HuH-7 (cell line): Measurements from ENCODE around the gene GCNT4.
A peak's percentile ranks its signal among the peaks of the same experiment; 100 is the strongest.

Experiments
- DNase-seq: peaks from one replicate; pipeline ENCODE4 v3.0.0; 2011; ENCODE audit warnings: low spot score

Gene GCNT4

DNA sequence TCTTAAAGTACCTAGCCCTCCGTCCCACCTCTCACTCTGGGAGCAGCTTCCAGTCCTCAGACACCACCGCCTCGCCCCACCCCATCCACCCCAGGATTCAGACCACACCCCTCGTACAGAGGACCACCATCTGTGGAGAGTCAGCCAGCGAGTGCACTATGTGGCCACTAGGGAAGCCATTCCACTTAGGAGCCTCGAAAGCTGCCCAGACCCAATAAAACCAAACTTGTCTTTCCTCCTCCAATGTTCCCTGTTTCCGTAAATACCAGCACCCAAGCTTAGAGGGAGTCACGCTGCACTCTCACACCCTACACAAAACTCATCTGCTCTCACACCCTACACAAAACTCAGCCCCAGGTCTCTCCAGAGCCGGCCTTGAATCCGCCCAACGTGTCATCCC, 1.9 kb downstream of the GCNT4 start:
- DNase-seq: peak; percentile 56

DNA sequence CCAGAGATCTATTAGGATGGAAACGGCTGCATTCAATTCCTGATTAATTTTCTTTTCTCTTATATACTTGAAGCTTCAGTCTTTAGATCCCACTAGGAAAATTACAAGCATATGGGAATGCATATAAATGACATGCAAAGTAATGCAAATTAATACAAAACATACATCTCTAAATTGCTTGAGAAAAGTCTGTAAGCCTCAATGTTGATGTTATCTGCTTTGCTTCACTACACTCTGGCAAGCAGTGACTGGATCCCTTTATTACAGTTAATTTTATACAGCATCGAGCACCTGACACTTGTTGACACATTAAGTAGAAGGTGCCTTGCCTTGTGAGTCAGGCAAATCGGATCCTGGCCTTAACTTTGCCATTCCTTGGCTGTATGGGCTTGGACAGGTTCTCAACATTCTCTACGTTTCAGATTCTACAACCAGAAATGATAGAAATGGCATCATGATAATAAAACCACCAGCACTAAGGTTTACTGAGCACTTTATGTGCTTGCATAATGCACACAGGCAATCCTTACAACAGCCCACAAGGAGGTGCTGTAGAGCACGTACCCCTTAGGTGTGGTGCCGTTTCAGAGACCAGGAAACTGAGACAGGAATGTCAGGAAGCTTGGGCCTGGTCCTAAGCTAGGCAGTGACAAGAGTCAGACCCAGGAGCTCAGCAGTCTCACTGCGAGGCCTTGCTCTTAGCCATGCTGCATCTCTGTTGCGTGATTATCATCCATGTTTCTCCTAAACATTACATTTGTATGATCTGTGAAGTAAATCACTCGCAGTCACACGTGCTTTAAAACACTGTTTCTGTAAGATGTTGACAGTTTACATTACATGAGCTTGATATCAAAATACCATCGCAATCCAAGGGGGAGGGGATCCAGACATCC, 2.7 kb downstream of the GCNT4 start:
- peak; percentile 58 for DNase-seq

DNA sequence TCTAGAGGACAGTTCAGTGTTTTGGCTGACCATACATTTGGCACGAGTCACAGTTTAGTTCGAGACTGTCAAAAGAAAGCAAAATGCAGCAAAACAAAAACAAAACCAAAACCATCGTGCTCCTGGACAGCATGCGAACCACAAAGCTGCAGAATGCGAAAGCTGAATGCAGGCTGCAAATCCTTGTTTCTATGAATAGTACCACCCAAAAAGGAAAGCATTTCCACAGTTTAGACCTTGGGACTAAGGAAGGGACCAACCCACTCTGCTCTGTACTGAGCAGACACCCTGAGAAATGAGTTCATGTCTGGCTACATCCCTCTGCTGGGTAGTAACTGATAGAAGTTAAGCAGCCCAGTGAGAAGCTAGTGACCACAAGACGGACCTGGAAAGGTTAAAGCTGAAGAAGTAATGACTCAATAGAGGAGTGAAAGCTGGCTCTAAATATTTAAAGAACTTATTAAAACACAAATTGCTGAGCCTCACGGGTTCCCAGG, 3.9 kb downstream of the GCNT4 start:
- DNase-seq: no peak

DNA sequence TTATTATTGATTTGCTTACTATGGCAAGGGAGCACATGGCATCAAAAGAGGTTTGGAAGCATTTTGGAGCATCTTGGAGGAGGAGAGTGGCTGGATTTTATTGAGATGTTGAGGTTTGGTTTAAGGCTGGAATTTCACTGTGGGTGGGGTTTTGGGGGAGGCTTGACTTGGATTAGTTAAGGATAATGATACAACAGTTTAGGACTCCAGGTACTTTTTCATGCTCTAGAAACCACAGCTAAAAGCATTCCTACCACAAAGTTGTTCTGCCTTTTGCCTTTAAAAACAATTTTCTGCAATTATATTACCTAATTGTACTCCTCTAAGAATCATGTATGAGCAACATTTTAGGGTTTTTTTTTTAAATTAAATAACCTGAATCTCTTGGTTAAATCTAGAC, 5.0 kb downstream of the GCNT4 start:
- no peak for DNase-seq

DNA sequence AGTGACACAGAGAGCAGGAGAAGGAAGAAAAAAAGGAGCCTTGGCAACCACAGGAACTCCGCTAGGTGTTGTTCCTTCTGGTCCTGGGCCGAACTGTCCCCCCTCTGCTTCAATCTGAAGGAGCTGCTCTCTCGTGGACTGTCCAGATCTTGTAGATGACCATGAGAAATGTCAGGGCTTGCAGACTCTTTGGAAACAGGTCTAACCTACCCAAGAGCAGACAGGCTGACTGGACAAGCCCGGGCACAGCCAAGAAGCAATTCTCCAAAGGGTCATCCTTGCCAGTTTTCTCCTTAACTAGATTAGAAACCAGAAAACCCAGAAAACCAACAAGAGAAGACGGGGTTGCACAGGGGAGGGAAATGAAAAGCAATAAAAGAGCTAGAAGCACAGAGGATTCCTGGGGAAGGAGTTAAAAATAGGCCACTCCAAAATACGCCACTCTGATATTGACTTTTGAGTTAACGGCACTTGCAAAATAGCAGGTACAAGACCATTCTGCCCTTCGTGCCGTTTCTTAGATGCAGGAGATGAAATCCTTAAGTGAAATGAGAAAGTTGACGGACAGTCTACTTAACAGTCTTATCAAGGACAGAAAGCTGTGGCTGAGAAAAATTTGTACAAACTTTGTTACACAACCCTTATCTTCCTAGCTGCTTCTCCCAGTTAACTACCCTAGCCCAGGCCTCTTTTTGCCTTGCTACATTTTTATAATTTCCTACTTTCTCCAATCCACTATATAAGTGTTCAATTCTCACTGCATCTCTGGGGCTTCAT, 5.8 kb downstream of the GCNT4 start:
- DNase-seq: no peak

DNA sequence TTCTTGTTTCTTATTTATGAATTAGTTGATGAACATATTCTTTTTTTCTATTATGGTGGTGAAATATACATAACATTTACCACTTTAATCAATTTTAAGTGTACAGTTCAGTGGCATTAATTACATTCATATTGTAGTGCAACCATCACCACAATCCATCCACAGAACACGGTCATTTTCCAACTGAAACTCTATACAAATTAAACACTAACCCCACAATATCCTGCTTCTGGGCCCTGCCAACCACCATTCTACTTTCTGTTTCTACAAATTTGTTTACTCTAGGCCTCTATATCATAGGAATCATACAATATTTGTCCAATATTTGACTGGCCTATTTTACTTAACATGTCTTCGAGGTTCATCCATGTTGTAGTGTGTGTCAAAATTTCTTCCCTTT, 7.3 kb downstream of the GCNT4 start:
- no peak for DNase-seq

DNA sequence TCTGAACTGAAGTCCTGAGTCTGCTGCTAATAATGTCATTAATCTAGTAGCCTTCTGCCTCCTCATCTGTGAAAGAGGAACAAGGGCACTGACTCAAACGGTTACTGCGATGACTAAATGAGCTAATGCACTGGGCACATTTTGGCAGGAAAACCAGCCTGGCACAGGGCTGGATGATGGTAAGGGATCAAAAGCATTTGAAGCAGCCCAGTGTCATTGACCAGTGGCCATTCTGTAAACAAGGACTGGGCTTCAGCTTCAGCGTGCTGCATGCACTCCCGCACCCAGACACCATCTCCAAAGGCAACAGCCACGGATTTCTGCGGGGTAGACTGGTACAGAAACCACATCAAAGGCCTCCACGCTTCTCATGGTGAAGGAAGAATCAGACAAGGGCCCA, 8.0 kb downstream of the GCNT4 start:
- DNase-seq: no peak

DNA sequence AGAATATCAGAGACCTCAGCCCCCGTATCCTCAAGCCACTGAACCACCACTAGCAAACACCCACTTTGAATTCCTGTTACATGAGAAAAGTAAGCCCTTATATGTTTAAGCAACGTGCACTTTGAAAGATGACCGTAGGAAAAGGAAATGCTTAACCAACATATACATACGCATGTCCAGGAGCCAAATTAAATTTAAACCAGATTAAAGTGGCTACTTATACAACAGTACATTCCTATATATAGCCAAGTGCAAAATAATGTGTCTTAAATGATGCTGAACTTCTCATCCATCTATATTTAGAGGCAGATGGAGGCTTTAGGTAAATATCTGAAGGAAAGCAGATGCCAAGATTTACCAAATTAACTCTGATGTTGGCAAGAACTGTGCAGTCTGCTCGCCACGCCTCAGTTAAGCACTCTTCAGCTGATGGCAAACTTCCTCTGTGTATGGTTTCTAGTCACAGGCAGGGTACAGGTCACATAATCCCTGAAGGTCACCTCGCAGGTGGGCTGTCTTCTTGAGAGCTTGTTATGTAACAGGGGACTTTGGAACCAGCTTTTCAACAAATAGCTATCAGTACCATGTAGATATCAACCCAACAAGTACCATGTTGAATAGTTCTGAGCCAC, 8.6 kb downstream of the GCNT4 start:
- DNase-seq: no peak

DNA sequence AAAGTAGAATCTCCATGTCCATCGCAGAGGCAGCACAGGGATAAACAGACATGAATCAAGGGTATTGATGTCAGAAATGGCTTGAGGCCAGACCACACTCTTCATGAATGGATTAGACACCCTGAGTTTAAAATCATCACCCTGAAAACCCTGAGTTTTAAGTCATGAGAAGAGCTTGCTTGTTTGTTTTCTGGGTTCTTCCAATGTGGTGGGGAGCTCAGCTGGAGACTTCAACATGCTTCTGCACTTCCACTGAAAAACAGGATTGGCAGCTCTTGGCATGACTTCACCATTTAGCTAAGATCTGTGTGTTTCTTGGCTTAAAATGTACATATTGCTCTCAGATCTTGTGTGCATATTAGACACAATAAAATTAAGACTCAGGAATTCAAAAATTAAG, 9.8 kb downstream of the GCNT4 start:
- DNase-seq: no peak

DNA sequence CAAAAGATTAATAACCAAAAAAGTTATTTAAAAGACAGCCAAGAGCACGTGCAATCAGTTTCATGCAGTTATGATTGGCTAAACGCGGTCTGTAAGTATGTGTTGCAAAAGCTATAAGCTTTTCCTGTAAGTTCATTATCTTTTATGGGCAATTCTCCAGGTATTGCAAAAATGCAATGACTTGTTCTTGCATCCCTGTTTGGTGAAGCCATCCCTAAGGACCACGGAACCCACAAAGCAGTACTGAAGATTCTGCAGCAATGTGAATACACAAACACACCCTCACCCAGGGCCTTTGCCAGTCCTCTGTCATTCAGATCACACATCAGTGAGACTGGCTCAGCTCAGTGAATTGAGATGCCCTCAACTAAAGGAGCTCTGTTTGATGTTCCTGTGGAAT, 11.4 kb downstream of the GCNT4 start:
- DNase-seq: no peak

DNA sequence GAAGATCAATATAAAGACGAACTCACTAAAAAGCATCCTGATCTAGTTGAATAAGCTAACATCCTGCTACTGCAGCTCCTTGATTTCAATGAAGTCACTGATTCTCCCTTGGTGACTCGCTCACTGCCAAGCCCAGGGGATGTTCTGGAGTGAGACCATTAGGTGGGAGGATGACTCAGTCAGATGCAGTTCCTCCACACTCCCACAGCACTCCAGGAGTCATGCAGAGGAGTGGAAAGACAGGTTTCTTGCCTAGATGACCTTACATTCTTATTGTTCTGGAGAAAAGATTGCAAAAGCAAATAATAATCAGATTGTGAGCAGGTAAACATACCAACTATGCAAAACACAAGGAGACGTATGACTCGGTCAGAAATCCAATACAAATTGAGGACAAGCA, 15.3 kb downstream of the GCNT4 start:
- DNase-seq: no peak

DNA sequence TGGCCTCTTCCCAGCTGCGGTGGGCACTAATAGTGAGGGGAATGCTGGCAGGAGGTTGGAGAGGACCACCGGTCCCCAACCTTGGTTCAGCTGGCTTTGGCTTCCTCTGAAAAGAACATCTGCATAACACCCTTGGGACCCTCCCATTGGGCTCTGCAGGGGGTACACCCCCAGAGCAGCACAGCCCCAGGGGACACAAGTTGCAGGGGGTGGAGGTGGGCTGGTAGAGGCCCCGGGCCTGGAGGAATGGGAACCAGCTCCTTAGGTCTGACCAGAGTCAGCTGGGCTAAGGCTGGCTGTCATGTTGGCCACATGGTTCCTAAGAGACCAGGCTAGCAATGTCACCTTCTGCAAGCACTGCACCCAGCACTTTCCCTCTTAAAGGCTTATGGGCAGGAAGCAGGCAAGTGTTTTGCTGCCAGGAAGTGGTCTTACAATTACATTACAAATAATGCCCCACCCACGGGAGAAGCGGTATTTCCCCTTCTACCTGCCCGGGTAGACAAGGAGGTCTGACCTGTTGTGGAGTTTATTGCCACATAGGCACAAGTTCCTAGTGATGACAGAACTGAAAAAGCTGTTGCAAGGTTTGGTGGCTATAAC, 18.1 kb downstream of the GCNT4 start:
- DNase-seq: no peak

DNA sequence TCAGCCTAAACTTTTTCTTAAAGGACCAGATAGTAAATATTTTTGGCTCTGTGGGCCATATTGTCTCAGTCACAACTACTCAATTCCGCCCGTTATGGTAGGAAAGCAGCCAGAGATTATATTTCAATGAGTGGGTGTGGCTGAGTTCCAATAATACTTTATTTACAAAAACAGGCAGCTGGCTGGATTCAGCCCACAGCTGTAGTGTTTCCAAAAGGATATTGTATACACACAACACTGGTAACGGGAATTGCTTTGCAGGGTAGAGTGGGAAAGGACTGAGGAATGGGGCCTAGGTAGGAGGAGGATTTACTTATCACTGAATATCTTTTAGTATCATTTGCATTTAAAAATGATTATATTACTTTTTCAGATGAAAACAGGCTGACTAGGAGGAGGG, 21.0 kb downstream of the GCNT4 start:
- DNase-seq: no peak

DNA sequence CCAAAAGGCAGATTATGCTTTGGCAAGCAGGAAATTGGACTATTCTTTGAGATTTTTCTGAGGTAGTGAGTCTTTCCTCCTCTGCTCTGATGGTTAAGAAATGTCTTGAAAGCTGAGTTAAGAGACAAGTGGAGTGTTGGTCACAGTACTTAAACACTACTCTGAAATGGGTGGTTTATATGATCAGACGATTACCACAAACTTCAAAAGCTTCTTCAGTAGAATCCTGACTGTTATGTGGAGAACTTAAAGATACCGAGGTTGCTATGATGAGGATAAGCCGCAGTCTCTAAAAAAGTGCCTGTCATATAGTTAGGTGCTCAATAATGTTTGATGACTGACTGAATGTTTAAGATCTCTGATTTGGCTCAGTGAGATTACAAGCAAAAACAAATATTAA, 24.3 kb downstream of the GCNT4 start:
- DNase-seq: no peak

DNA sequence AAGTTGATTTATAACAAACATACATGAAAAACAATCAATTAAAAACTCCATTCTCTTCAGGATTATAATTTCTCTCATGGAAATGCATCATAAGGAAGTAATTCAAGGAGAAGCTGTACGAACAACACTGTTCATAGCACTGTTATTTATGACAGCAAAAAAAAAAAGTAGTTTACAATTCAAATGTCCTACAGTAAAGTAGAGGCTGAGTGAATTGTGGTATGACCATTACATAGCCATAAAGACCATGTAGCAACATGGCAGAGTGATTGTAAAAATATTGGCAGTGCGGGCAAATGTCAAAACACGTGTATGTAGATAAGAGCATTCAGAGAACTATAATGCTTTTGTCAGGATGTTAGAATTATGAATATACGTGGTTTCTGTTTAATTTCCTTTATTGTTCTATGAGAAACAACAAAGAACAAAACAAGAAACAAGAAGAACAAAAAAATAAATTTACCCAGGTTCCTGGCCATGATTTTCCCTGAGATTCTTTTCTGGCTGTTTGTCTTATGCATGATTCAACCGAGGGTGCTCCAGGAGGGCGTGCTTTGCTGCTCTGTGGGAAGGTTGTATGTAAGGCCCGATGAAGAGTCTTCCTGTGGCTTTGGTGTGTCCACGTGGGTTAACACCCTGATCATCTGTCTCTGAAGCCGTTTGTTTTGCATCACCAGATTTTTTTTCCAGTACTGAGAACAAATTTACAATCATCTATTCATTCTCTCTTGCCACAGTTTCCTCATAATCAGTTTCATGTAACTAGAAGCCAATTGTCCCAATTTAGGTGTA, 28.8 kb downstream of the GCNT4 start:
- DNase-seq: no peak

DNA sequence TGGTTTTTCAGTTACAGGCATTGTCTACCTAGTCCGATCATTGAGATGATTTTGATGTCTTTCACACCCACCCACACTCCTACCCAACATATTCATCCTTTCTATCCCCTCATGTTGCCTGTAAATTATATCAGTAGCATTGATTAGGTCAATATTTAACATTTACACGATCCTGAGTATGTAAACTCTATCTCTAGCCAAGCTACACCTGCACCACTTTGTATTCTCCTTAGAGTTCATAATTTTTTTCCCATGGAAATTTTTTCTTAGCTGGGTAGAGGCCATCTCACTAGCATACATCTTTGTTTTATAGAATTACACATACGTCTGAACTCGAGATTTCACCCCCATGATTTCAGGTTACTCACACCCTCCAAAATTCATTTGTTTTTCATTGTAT, 30.6 kb downstream of the GCNT4 start:
- DNase-seq: no peak

DNA sequence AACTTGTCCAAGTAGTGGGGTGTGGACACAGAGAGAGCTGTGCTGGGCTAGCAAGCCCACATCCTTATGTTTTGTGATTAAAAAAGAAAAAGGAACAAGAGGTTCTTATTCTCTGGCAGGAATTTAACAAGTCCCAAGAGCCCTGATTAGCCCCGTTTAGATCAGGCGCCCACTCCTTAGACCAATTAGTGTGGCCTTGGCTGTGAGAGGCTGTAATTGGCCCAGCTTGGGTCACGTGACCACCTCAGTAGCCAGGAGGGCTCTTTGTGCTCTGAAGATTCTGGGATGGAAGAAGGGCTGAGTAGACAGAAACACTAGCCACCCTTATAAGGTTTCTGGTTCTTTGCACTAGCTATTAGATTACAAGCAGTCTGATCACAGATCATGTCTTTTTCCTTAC, 31.1 kb downstream of the GCNT4 start:
- no peak for DNase-seq

DNA sequence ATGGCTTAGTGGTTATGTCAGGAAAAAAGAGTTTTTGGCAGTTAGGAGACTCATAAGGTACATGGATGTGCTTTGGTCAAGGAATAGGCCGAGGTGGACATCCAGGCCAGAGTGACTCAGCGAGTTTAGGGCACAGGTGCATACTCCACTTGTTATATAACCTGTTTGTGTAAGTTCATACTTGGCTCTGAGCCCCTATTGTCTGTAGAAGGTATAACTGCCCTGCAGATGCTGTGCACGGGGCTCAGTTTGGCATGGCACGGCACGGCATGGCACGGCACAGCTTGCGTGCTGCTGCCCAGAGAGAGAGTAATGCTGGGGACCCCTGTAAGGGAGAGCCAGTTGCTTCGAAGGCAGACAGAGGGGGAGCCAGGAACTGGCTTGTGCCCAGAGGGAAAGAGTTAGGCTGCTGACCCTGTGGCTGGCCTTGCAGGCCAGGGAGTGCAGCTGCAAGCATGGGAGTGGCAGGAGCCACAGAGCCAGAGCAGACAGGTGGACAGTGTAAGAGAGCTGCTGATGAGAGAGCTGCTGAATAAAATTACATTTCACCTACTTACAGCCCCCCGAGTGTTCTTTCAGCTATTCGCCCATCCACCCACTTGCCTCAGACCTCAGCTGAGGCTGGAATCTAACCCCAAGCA, 32.2 kb downstream of the GCNT4 start:
- DNase-seq: no peak

DNA sequence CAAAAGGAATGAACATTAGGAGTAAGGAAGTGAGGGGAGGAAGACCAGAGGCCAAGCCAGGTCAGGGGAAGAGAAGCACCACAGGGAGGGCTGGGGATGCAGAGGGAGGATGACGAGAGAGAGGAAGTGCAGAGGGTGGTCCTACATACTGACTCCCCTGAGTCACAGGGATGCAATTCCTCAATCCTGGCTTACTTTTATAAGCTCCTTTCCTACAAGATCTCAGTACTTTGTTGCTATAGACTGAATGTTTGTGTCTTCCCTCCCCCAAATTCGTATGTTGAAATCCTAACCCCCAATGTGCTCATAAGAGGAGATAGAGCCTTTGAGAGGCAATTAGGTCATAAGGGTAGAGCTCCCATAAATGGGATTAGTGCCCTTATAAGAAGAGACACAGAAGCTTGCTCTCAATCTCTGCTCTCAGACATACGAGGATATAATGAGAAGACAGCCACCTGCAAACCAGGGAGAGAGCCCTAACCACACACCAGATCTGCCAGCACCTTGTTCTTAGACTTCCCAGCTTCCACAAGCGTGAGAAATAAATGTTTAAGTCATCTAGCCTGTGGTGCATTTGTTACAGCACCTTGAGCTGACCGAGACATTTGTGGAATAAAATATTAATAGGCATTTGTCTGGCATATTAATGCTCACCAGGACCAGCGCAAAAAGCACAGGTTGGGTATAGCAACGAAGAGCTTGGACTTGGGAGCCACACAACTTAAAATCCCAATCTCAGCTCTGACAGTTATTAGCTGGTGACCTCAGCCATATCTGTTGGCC, 33.4 kb downstream of the GCNT4 start:
- no peak for DNase-seq

DNA sequence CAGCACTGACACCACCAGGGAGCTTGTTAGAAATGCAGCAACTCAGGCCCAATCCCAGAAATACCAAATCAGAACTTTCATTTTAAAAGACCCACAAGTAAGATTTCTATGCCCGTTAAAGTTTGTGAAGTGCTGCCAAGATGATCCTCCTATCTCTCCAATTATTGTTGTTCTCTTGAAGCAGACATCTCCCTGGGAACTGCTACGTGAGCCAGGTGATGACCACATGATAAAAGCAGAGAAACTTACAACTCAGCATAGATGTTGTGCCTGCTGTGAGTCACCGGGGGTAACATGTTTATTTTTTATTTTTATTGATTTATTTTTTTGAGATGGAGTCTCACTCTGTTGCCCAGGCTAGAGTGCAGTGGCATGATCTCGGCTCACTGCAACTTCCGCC, 34.4 kb downstream of the GCNT4 start:
- DNase-seq: no peak
